SK-N-MC (cell line): Measurements from ENCODE around the gene TPSG1.
"Not testable (repeated sequence)": the region's sequence is repeated elsewhere in the genome, so short reads cannot be mapped to it uniquely, and the experiment has no call there.

Source experiments
- EZH2 ChIP-seq: fragments of 200-600 bp; sonication (generic); IDR thresholded peaks from one replicate; pipeline ENCODE4 v1.6.1; 2017; ENCODE audit warnings: antibody characterized with exemption
- FOXP2 ChIP-seq: optimal IDR thresholded peaks from 2 replicates; pipeline ENCODE3; 2011; ENCODE audit warnings: mild to moderate bottlenecking, moderate library complexity; ENCODE audit not compliant: insufficient read depth; ENCODE audit errors: extremely low read length, control extremely low read depth
- POLR2AphosphoS5 ChIP-seq: IDR thresholded peaks from 2 replicates; pipeline ENCODE4 v1.6.1; 2012; ENCODE audit warnings: mild to moderate bottlenecking, low read depth, low read length, borderline replicate concordance

DNA sequence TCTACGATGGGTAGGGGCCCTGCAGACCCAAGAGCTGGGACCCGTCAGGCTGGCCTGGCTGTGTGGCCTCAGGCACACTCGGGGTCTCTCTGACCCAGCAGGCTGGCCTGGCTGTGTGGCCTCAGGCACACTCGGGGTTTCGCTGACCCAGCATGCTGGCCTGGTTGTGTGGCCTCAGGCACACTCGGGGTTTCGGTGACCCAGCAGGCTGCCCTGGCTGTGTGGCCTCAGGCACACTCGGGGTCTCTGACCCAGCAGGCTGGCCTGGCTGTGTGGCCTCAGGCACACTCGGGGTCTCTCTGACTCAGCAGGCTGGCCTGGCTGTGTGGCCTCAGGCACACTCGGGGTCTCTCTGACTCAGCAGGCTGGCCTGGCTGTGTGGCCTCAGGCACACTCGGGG, 34.3 kb downstream of the TPSG1 start:
- not testable (repeated sequence) for TF ChIP-seq EZH2, POLR2AphosphoS5, FOXP2
